ENCODE data around the gene TMEM186.

DNA sequence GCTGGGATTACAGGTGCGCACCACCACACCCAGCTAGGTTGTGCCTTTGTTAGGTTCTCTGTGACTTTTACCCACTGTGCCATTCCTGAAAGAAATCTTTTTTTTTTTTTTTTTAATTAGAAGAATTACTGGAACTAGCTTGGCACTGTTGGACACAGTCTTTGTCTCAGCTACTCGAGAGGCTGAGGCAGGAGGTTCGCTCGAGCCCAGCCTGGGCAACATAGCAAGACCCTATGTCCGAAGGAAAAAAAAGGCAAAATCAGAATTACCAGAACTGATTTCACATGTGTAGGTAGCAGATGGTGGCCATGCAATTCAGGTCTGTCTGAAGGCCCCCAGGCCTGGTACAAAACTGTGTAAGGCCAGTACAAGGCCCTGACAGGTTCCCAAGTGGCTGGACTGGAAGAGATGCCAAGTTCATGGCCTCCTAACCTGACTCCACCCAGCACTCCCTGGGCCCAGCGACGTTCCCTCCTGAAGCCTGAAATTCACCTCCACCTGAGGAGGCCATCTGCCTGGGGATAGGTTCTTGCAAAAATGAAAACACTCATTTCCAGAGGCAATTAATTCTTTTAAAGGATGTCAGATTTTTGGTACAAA is 48.4 kb upstream of the TMEM186 start:
- TF ChIP-seq CTCF (IDR thresholded peaks at IDR 0.05) (no peak), POLR2A (IDR thresholded peaks at IDR 0.05) (no peak)
